Measurements from ENCODE around the gene GTF3C5. TPM values are rescaled to one million over a fixed set of nuclear protein-coding genes. Genes with fewer than 3 reads are reported as not detected.

Gene GTF3C5
- total RNA-seq, 1 donor from 2014 or later, result 46.4 TPM

DNA sequence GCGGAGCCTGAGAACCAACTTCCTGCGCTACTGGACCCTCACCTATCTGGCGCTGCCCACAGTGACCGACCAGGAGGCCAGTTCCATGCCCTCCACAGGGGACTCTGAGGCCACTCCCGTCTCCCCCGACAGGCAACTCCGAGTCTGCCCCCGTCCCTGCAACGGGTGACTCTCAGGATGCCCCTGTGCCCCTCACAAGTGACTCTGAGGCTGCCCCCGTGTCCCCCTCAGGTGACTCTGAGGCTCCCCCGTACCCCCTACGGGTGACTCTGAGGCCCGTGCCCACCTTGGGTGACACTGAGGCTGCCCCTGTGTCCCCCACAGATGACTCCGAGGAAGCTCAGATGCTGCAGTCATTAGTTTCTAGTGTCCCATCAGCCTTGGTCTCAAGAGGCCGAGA lies 56.1 kb downstream of the GTF3C5 start:
- Histone ChIP-seq H3K9me3 (ENCODE audit: insufficient read depth, low read depth, low read length) (no peaks in the 10 kb centered on the region), H2AFZ (ENCODE audit: low read depth, low read length) (no peak overlapping the region), H3K9ac (ENCODE audit: low read length) (no peak overlapping the region), H3K36me3 (ENCODE audit: insufficient read depth, low read length) (no peaks in the 10 kb centered on the region), H3K27me3 (ENCODE audit: insufficient read depth, low read length) (no peaks in the 10 kb centered on the region), H3K4me1 (ENCODE audit: insufficient read depth, low read length) (no peaks in the 10 kb centered on the region), H3K4me3 (ENCODE audit: insufficient read depth, low read depth, low read length) (no peak overlapping the region), H3K27ac (ENCODE audit: low read depth, low read length) (no peak overlapping the region), H3K4me2 (ENCODE audit: low read length) (no peak overlapping the region), H3K79me2 (ENCODE audit: insufficient read depth, low read length) (no peaks in the 10 kb centered on the region), H4K20me1 (ENCODE audit: insufficient read depth, low read length) (no peaks in the 10 kb centered on the region)
- Mint-ChIP-seq H3K4me1 (ENCODE audit: low read depth, unreplicated experiment) (no peaks in the 10 kb centered on the region), H3K4me3 (ENCODE audit: unreplicated experiment) (no peak overlapping the region), H3K27ac (ENCODE audit: unreplicated experiment) (no peak overlapping the region), H3K36me3 (ENCODE audit: low read depth, unreplicated experiment) (peaks cover 4% of the 10 kb centered on the region), H3K27me3 (ENCODE audit: low read depth, unreplicated experiment) (no peaks in the 10 kb centered on the region), H3K9me3 (ENCODE audit: unreplicated experiment) (no peaks in the 10 kb centered on the region)
- FAIRE-seq (no peak), DNase-seq (ENCODE audit: low read depth) (no peak)
- TF ChIP-seq, protein P1, sequence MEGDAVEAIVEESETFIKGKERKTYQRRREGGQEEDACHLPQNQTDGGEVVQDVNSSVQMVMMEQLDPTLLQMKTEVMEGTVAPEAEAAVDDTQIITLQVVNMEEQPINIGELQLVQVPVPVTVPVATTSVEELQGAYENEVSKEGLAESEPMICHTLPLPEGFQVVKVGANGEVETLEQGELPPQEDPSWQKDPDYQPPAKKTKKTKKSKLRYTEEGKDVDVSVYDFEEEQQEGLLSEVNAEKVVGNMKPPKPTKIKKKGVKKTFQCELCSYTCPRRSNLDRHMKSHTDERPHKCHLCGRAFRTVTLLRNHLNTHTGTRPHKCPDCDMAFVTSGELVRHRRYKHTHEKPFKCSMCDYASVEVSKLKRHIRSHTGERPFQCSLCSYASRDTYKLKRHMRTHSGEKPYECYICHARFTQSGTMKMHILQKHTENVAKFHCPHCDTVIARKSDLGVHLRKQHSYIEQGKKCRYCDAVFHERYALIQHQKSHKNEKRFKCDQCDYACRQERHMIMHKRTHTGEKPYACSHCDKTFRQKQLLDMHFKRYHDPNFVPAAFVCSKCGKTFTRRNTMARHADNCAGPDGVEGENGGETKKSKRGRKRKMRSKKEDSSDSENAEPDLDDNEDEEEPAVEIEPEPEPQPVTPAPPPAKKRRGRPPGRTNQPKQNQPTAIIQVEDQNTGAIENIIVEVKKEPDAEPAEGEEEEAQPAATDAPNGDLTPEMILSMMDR (IDR thresholded peaks at IDR 0.05; ENCODE audit: insufficient read depth, low read depth, low read length), result no peak
- no peak for TF ChIP-seq EZH2 (IDR thresholded peaks at IDR 0.05; ENCODE audit: insufficient read depth, low read length)

DNA sequence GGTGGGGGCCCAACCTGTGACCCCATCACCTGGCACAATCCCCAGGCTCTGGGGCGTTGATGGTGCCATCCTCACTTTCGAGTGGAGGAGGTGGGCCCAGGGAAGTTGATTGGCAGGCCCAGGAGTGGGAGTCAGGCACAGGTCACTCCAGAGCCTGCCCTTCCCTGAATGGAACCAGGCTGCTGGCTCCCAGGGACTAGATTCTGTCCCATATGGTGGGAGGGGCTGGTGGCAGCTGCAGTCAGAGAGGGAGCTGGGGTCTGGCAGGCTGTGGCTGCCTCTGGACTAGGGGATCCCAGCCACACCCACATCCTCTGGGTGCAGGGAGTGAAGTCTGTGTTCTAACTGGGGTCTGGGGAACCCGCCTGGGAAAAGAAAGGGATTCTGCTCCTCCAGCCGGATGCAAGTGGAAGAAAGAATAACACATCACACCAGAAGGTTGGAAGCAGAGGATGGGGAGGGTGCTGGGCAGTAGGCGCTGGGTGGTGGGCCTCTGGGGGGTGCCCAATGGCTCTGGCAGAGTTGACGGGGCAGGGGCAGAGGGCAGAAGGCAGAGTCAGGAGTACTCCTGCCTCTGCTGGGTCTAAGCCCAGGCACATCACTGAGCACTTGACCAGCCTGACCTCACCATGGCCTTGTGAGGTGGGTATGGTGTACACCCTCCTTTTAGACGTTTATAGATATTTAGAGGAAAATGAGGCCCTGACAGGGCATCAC lies 56.8 kb downstream of the GTF3C5 start:
- H3K27me3 ChIP-seq (ENCODE audit: insufficient read depth, low read length), result no peaks in the 10 kb centered on the region
- no peaks in the 10 kb centered on the region for H3K4me1 ChIP-seq (ENCODE audit: insufficient read depth, low read length)
- DNase-seq (ENCODE audit: low read depth) (no peak), FAIRE-seq (no peak)
- TF ChIP-seq, protein P1 (IDR thresholded peaks at IDR 0.05; ENCODE audit: insufficient read depth, low read depth, low read length), result no peak
- no peak for TF ChIP-seq EZH2 (IDR thresholded peaks at IDR 0.05; ENCODE audit: insufficient read depth, low read length)
- no peak overlapping the region for H3K4me3 ChIP-seq (ENCODE audit: insufficient read depth, low read depth, low read length)
- no peaks in the 10 kb centered on the region for H3K4me1 Mint-ChIP-seq (ENCODE audit: low read depth, unreplicated experiment)
- H3K9ac ChIP-seq (ENCODE audit: low read length), result no peak overlapping the region
- no peaks in the 10 kb centered on the region for H3K9me3 ChIP-seq (ENCODE audit: insufficient read depth, low read depth, low read length)
- H3K36me3 ChIP-seq (ENCODE audit: insufficient read depth, low read length), result no peaks in the 10 kb centered on the region
- H3K79me2 ChIP-seq (ENCODE audit: insufficient read depth, low read length), result no peaks in the 10 kb centered on the region
- H3K27ac Mint-ChIP-seq (ENCODE audit: unreplicated experiment), result no peak overlapping the region
- no peaks in the 10 kb centered on the region for H3K27me3 Mint-ChIP-seq (ENCODE audit: low read depth, unreplicated experiment)
- peaks cover 4% of the 10 kb centered on the region for H3K36me3 Mint-ChIP-seq (ENCODE audit: low read depth, unreplicated experiment)
- H3K4me2 ChIP-seq (ENCODE audit: low read length), result no peak overlapping the region
- no peak overlapping the region for H3K4me3 Mint-ChIP-seq (ENCODE audit: unreplicated experiment)
- H2AFZ ChIP-seq (ENCODE audit: low read depth, low read length), result no peak overlapping the region
- no peak overlapping the region for H3K27ac ChIP-seq (ENCODE audit: low read depth, low read length)
- H3K9me3 Mint-ChIP-seq (ENCODE audit: unreplicated experiment), result no peaks in the 10 kb centered on the region
- no peaks in the 10 kb centered on the region for H4K20me1 ChIP-seq (ENCODE audit: insufficient read depth, low read length)

DNA sequence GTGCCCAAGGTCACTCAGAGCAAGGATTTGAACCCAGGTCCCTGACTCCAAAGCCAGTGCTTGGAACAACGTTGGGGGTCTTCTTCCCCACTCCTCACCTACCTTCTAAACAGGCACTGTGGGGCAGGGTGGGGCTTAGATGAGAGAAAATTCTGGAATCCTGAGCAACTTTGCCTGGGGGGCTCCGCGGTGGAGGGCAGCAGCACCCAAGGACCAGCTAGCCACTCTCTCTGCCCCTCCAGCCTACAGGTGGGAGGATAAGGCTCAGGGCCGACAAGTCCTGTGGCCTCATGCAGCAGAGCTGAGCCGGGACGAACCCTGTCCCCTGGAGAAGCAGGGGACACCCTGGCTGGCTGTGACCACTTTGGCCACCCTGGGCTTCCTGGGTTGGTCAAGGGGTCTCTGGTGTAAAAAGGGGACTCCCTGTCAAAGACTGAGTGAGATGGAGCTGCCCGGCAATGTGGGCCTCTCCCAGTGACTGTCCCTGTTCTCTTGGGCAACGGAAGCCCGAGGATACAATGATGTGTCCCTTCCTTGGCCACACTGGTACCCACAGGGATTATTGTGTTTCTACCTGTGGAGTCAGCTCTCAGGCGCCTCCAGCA lies 57.5 kb downstream of the GTF3C5 start:
- Histone ChIP-seq H3K9ac (ENCODE audit: low read length) (no peak overlapping the region), H3K4me2 (ENCODE audit: low read length) (no peak overlapping the region), H3K4me1 (ENCODE audit: insufficient read depth, low read length) (no peaks in the 10 kb centered on the region), H3K36me3 (ENCODE audit: insufficient read depth, low read length) (no peaks in the 10 kb centered on the region), H3K27me3 (ENCODE audit: insufficient read depth, low read length) (no peaks in the 10 kb centered on the region), H3K9me3 (ENCODE audit: insufficient read depth, low read depth, low read length) (no peaks in the 10 kb centered on the region), H3K79me2 (ENCODE audit: insufficient read depth, low read length) (no peaks in the 10 kb centered on the region), H3K4me3 (ENCODE audit: insufficient read depth, low read depth, low read length) (no peak overlapping the region), H2AFZ (ENCODE audit: low read depth, low read length) (no peak overlapping the region), H3K27ac (ENCODE audit: low read depth, low read length) (no peak overlapping the region), H4K20me1 (ENCODE audit: insufficient read depth, low read length) (no peaks in the 10 kb centered on the region)
- H3K4me3 Mint-ChIP-seq (ENCODE audit: unreplicated experiment), result no peak overlapping the region
- peaks cover 4% of the 10 kb centered on the region for H3K36me3 Mint-ChIP-seq (ENCODE audit: low read depth, unreplicated experiment)
- no peaks in the 10 kb centered on the region for H3K9me3 Mint-ChIP-seq (ENCODE audit: unreplicated experiment)
- DNase-seq (ENCODE audit: low read depth) (no peak), FAIRE-seq (no peak)
- no peak for TF ChIP-seq EZH2 (IDR thresholded peaks at IDR 0.05; ENCODE audit: insufficient read depth, low read length)
- TF ChIP-seq, protein P1 (IDR thresholded peaks at IDR 0.05; ENCODE audit: insufficient read depth, low read depth, low read length), result no peak
- no peaks in the 10 kb centered on the region for H3K4me1 Mint-ChIP-seq (ENCODE audit: low read depth, unreplicated experiment)
- H3K27me3 Mint-ChIP-seq (ENCODE audit: low read depth, unreplicated experiment), result no peaks in the 10 kb centered on the region
- H3K27ac Mint-ChIP-seq (ENCODE audit: unreplicated experiment), result no peak overlapping the region
